ENCODE measurements around the gene PAQR9.

GRCh38 chr3:142946861-142947260, 16.6 kb downstream of the PAQR9 start:
- TF ChIP-seq REST (IDR thresholded peaks at IDR 0.05; ENCODE audit: low read depth), result no peak
- TF ChIP-seq CTCF (IDR thresholded peaks at IDR 0.05 in 2 of 3, conservative IDR thresholded peaks at IDR 0.05 in 1 of 3; ENCODE audit: borderline replicate concordance in 1 of 3, insufficient read depth in 1 of 3, low read depth in 2 of 3, low read length in 2 of 3), result no peak
- no peak for TF ChIP-seq TCF7L2 (IDR thresholded peaks at IDR 0.05; ENCODE audit: borderline replicate concordance, extremely low read depth, insufficient read depth, insufficient read length)
- TF ChIP-seq EZH2 (IDR thresholded peaks at IDR 0.05), result no peak
- no peak for TF ChIP-seq YY1 (IDR thresholded peaks at IDR 0.05; ENCODE audit: extremely low read depth, insufficient replicate concordance, low read depth, low read length)
- no peak for TF ChIP-seq CEBPB (IDR thresholded peaks at IDR 0.05; ENCODE audit: low read depth)
- TF ChIP-seq POLR2A (IDR thresholded peaks at IDR 0.05; ENCODE audit: borderline replicate concordance, extremely low read depth, insufficient read depth, insufficient read length), result no peak
- no peak for TF ChIP-seq EZH2phosphoT487 (IDR thresholded peaks at IDR 0.05; ENCODE audit: borderline replicate concordance)
- TF ChIP-seq JUND (IDR thresholded peaks at IDR 0.05), result no peak
- no peak for TF ChIP-seq POLR2AphosphoS5 (IDR thresholded peaks at IDR 0.05; ENCODE audit: low read depth, low read length)
- no peak for TF ChIP-seq RAD21 (IDR thresholded peaks at IDR 0.05; ENCODE audit: low read depth)
- no peak for TF ChIP-seq MAX (IDR thresholded peaks at IDR 0.05)
- TF ChIP-seq ZBTB33 (IDR thresholded peaks at IDR 0.05; ENCODE audit: extremely low read depth, insufficient replicate concordance, low read length), result no peak
